ENCODE results near the gene SSH2.

SSH2 gene

DNA sequence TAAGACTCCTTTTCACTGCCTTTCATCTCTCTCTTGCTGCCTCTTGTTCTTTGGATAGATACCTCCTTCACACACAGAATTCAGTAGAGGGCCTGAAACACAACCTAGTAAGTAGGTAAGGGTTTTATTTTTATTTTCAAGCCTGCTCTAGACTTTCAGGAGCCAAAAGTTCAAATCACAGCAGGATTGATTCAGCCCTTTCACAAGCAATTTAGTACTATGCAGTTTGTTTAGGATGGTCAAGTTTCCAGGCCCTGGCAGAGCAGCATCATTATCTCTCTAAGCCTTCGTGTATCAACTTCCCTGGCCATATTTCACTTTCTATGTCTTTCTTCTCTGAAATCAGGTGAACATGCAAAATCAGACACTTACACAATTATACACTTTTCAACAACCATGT is 158.5 kb downstream of the SSH2 start:
- no peak for DNase-seq

- no peak for DNase-seq
Measured at GRCh38 chr17:29769225-29769624, 160.8 kb downstream of the SSH2 start.

GRCh38 chr17:29766796-29767327 is 163.2 kb downstream of the SSH2 start:
- DNase-seq, result no peak

DNA sequence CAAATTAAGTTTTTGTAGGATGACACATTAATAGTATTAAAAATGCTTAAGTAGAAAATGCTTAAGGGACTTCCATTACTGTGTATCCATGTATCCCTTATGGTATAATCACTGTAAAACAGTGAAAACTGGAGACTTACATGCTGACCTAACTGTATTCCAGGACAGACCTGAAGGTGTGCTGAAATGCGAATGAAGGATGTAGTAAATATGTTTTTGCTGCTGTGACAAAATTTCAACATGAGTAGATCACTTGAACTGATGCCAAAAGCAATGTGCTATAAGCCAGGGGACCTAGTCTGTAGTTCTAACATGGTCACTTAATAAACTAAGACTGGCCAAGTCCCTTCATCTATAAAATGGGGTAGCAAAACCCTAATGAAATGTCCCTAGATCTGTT is 165.3 kb downstream of the SSH2 start:
- DNase-seq, result no peak

DNA sequence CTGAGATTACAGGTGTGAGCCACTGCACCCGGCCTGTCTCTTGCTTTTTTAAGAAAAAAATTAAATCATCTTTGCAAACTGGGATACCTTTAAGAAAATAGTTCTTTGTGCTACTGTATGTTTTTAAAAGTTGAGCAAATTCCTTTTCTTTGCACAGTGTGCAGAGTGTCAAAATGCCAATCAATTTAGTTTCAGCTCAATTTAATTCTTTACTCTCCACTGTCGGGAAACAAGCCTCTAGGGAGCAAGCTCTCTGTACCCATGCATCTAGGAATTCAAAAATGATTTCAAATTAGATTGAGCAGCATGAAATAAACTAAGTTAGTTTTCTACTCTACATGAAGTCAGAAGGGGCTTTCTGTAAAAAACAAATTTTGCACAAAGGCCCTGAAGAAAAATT is 165.8 kb downstream of the SSH2 start:
- no peak for DNase-seq

DNA sequence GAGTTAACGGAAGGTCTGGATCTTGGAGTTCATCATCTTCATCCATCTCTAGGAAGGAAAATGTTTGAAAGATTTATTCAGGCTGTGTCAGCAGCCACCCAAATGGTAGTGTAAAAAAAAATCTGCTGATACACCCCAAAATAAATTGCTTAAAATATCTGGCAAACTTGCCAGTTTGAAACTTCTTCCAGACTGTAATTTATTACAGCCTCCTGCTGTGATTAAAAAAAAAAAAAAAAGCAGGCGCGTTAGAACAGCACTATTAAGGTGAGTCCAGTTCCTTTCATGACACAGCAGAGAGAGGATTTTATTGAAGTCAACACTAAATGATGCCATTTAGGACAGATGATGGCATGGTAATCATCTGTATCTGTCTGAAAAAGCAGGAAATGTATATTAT is 166.8 kb downstream of the SSH2 start:
- DNase-seq, result no peak

DNA sequence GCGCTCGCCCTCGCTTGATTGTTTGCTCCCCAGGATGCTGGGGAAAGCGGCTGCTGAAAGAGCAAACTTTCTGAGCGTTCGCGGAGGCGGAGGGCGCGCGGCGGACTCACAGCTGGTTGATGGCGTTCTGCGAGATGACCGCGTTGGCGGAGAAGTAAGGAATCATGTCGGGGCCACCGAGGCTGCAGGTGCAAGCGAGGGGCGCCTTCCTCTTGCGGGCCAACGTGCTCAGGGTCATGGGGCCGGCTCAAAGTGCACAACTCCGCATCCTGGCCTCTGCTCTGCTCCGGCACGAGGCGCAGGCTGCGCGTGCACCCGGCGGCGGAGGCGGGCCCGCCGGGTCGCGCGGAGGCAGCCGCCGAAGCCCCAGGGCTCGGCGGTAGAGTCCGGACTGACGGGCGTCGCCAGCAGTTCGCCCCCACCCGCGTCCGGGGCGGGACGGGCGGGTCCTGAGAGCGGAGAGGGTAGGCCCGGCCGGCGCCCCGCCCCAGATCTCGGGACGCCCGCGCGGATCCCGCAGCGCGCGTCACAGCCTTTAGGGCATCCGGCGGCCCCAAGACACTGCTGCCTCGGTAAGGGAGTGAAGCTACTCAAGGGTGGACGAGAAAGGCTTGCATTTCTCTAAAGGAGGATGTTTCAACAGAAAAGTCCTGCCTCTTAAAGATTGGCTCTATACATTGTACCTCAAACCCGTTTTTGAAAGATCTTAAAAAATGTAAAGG is 168.8 kb downstream of the SSH2 start:
- DNase-seq, result peak; percentile 85

GRCh38 chr17:29760279-29761039 is 169.6 kb downstream of the SSH2 start:
- peak; percentile 20 for DNase-seq

- no peak for DNase-seq
Measured at GRCh38 chr17:29758255-29758654, 171.8 kb downstream of the SSH2 start.

- DNase-seq, result no peak
Measured at GRCh38 chr17:29757788-29758187, 172.2 kb downstream of the SSH2 start.

GRCh38 chr17:29753845-29754439 is 176.1 kb downstream of the SSH2 start:
- DNase-seq, result no peak

DNA sequence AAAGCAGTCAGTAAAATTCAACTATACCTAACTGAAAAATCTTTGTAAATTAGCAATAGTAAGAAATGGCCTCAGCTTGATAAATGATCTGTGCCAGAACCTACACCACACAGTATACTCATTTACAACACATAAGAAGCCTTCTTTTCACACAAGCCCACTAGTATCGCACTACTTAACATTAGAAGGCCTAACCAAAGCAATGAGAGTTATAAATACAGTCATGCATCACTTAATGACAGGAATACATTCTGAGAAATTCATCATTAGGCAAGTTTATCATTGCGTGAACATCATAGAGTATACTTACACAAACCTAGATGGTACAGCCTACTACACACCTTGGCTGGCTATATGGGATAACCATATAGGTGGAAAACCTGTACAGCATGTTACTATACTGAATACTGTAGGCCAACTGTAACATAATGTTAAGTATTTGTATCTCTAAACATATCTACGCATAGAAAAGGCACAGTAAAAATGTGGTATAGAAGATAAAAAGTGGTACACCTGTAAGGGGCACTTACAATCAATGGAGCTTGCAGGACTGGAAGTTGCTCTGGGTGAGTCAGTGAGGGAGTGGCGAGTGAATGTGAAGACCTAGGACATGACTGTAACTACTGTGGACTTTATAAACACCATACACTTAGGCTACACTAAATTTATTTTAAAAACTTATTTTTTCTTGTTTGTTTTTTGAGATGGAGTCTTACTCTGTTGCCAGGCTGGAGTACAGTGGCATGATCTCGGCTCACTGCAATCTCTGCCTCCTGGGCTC is 180.8 kb downstream of the SSH2 start:
- no peak for DNase-seq

- DNase-seq, result no peak
Measured at GRCh38 chr17:29748400-29748799, 181.6 kb downstream of the SSH2 start.

DNA sequence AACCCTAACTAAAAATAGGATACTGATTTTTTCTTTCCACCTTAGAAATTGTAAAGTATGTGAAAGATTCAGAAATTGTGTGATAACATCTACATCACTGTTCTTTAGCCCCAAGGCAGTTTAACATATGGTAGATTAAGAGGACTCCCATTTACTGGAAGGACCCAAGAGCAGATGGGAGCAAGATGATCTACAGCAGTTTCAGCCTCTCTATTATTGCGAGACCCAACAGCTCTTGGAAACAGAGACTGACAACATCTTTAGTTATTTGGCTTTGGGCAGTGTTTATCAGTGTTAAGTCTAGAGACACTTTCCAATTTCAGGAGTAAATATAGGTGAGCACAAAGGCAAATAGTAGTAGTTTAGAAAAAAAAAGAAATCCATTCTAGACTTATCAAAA is 182.4 kb downstream of the SSH2 start:
- no peak for DNase-seq

- DNase-seq, result no peak
Measured at GRCh38 chr17:29746669-29747068, 183.4 kb downstream of the SSH2 start.

- DNase-seq, result no peak
Measured at GRCh38 chr17:29744121-29744520, 185.9 kb downstream of the SSH2 start.

- DNase-seq, result no peak
Measured at GRCh38 chr17:29742210-29742513, 187.9 kb downstream of the SSH2 start.

- DNase-seq, result no peak
Measured at GRCh38 chr17:29740017-29740416, 190.0 kb downstream of the SSH2 start.

DNA sequence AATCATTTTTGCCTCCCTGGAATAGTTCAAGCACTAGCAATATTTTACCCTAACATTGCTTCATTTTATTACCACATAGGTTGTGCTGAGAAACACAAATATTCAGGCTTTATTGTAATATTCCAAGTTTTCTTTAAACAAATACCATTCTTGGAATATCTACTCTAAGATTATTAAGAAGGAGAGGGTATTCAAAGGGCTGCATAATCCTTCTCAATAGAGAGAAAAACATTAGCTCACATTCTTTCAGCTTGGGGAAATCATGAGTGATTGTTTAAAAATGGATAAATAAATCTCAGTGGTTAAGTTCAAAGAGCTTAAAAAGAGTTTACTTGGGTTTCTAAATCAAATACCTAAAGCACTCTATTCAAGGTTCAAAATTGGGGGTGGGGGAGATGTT is 195.4 kb downstream of the SSH2 start:
- DNase-seq, result no peak

DNA sequence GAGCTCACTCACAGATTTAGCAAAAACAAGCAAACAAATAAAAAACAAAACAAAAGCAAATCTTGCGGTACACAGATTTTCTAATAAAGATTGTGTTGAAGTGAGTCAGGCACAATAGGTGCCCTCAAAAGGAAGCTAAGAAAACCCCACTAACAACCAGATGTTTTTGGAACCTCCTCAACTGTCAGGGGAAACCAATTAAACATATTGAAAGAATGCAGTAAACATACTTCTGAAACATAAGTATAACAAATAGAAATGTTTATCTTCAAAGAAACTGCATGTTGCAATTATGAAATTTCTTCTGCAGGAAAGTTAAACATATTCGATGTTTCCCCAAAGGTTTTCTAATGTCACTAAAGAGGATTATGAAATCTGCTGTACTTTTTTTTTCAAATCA is 196.9 kb downstream of the SSH2 start:
- DNase-seq, result no peak

GRCh38 chr17:29732613-29733012 is 197.4 kb downstream of the SSH2 start:
- no peak for DNase-seq

DNA sequence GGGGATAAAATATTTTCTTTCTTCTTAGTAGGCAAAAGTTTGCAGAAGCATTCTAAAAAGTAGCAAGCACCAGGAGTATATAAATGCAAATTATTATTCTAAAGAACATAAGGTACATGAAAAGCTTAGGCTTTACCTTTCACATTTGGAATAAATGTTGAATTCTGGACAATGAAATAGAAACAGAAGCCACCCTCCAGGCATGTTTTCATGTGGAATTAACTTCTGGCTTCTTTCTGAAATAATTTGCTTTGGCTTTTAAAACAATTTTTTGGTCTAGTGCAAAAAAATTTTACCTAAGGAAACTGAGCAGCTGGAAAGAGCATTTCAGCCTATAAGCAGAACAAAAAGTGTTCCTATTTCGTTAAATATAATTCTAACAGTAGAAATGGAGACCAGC is 197.8 kb downstream of the SSH2 start:
- DNase-seq, result no peak

DNA sequence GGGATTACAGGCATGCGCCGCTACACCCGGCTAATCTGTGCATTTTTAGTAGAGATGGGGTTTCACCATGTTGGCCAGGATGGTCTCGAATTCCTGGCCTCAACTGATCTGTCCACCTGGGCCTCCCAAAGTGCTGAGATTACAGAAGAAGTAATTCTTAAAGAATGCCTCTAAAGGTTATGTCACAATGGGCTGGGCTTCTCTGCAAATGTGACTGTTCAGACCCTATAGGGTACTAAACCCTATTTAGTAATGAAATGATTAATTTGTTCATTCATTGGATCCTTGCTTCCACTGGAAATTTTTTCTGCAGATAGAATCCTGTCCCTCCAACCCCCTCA is 198.5 kb downstream of the SSH2 start:
- DNase-seq, result no peak
